RWPE1 (cell line): ENCODE data around the gene CANT1.
"Not testable (repeated sequence)": the region's sequence is repeated elsewhere in the genome, so short reads cannot be mapped to it uniquely, and the experiment has no call there.

ENCODE experiments used
- CTCF ChIA-PET: fragments of 350-600 bp; sonication (Branson Sonifier 250); formaldehyde crosslinking; extraction: SDS; loops from one replicate; lab custom pipeline; 2021; lab: Yijun Ruan, JAX
- POLR2A ChIA-PET: fragments of 400-600 bp; formaldehyde crosslinking; extraction: SDS; loops from one replicate; lab custom pipeline; 2020; ENCODE audit warnings: antibody characterized with exemption; ENCODE audit not compliant: low non-redundant PET; lab: Yijun Ruan, JAX
- DNase-seq: peaks from one replicate; pipeline ENCODE4 v3.0.0; 2012; ENCODE audit warnings: low spot score
- H3K27ac ChIP-seq: fragments of 450-650 bp; 2 replicates; pipeline ENCODE4 v1.5.1; 2017
- TF ChIP-seq, protein P1 (sequence below): fragments of 450-650 bp; conservative IDR thresholded peaks from 2 replicates; pipeline ENCODE4 v1.5.1; 2017; ENCODE audit warnings: low read depth, mild to moderate bottlenecking

The CANT1 gene

DNA sequence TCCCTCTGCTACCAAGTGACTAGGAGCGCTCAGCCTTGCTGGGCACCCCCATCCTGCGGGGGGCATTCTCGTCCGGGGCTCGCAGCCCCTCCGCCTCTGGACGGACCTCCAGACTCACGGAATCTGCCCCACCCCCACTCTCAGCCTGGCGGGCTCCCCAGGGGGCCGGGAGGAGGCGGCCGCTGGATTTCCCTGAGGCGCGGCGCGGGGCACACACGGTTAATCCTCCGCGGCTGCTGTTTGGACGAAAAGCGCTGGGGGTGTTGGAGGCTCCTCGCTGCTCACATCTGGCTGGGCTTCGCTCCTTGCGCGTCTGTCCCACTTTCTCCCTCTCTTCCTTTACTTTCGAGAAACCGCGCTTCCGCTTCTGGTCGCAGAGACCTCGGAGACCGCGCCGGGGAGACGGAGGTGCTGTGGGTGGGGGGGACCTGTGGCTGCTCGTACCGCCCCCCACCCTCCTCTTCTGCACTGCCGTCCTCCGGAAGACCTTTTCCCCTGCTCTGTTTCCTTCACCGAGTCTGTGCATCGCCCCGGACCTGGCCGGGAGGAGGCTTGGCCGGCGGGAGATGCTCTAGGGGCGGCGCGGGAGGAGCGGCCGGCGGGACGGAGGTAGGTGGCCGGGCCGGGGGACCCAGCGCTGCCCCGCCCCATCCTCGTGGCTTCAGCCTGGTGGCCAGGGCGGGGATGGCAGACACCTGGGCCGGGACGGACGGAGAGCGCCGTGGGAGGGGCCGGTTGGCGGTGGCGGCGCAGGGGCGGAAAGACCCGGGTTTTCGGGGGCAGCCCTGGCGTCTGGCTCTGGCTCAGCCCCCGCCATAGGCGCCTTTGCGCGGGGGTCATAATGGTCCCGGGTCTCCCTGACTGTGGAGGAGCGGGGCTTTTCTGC, 14.6 kb upstream of the CANT1 start, which contains the start of gene C1QTNF1:
Gene C1QTNF1 (plus strand): TSS at position 284 of the 886 bp plus-strand sequence. CDS start 19,800 bp downstream, outside the sequence.
- peak; percentile 50 for DNase-seq
- ChIA-PET CTCF (no interaction called here), POLR2A (no interaction called here)
- TF ChIP-seq, protein P1, sequence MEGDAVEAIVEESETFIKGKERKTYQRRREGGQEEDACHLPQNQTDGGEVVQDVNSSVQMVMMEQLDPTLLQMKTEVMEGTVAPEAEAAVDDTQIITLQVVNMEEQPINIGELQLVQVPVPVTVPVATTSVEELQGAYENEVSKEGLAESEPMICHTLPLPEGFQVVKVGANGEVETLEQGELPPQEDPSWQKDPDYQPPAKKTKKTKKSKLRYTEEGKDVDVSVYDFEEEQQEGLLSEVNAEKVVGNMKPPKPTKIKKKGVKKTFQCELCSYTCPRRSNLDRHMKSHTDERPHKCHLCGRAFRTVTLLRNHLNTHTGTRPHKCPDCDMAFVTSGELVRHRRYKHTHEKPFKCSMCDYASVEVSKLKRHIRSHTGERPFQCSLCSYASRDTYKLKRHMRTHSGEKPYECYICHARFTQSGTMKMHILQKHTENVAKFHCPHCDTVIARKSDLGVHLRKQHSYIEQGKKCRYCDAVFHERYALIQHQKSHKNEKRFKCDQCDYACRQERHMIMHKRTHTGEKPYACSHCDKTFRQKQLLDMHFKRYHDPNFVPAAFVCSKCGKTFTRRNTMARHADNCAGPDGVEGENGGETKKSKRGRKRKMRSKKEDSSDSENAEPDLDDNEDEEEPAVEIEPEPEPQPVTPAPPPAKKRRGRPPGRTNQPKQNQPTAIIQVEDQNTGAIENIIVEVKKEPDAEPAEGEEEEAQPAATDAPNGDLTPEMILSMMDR = peak; percentile 59
- H3K27ac ChIP-seq = peak within 1 kb of the TSS; percentile 83; the same call in 1 of the 2 replicates

DNA sequence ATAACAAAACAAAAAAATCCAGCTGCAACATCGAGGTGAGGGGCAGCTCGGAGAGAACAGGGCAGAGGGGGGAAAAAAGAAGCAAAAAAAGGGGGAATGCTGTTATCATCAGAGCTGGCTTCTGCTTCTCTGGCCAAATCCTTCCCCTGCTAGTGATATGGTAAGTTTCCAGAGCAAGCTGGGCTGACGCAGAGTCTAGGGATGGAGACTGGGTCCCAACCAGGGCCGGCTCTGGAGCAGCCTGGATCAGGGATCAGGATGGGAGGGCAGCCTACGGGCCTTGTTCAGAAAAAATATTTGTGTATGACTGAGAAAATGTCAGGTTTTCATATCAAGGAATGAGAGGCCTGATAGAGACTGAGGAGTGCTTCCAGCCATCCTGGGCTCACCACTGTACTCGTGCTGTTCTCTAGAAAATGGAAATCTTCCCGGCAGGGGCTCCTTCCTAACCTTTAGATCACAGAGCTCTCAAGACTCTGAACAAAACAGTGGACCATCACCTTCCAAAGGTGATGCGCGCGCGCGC, 13.7 kb upstream of the CANT1 start:
- CTCF ChIA-PET = interaction anchor here (0.7 kb wide), 1 partner anchor 19 kb away, joined by 3 read pairs; no protein-coding TSS in a partner anchor

DNA sequence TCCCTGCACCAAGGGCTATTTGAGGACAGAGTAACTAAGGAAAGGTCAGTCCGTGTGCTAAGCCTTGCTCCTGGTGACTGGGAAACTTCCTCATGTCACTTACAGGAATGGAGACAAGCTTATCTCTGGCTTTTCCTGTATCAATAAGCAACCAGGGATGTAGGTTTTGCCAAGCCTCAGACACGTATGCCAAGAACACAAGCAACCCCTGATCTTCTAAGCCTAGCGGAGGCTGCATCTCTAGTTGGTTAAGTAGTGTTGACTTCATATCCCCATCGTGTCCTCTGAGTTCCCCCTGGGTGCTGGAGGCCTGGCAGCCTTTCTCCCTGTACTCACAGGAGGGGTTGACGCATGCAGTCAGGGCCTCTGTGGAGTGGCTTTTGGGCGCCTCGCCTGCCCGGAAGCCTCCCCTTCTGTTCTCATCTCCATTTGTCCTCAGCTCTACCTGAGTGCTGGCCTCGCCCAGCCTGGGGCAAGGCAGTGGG, 13.0 kb upstream of the CANT1 start:
- POLR2A ChIA-PET = no interaction called here

More for the DNA sequence above, 13.7 kb upstream of the CANT1 start:
- H3K27ac ChIP-seq = no peak overlapping the region
- no peak for DNase-seq
- TF ChIP-seq, protein P1 = no peak
- POLR2A ChIA-PET = no interaction called here

DNA sequence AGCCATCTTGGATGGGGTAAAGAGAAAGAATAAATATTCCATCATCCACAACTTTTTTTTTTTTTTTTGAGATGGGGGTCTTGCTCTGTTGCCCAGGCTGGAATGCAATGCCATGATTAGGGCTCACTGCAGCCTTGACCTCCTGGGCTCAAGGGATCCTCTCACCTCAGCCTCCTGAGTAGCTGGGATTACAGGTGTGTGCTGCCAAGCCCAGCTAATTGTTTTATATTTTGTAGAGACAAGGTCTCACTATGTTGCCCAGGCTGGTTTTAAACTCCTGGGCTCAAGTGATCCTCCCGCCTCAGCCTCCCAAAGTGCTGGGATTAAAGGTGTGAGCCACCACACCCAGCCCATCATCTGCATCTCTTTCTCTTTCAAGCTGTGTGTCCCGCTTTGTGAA, 12.4 kb upstream of the CANT1 start:
- POLR2A ChIA-PET, H3K27ac ChIP-seq, DNase-seq: not testable (repeated sequence)
- CTCF ChIA-PET = interaction anchor here (0.5 to 3.1 kb wide), 6 partner anchors 13 to 160 kb away, joined by 3 to 18 read pairs (median 6); no protein-coding TSS in a partner anchor

More for the DNA sequence above, 13.0 kb upstream of the CANT1 start:
- TF ChIP-seq, protein P1 = no peak
- CTCF ChIA-PET = interaction anchor here (0.7 to 3.1 kb wide), 3 partner anchors 14 to 160 kb away, joined by 4 to 18 read pairs (median 5); no protein-coding TSS in a partner anchor
- no peak overlapping the region for H3K27ac ChIP-seq
- no peak for DNase-seq

DNA sequence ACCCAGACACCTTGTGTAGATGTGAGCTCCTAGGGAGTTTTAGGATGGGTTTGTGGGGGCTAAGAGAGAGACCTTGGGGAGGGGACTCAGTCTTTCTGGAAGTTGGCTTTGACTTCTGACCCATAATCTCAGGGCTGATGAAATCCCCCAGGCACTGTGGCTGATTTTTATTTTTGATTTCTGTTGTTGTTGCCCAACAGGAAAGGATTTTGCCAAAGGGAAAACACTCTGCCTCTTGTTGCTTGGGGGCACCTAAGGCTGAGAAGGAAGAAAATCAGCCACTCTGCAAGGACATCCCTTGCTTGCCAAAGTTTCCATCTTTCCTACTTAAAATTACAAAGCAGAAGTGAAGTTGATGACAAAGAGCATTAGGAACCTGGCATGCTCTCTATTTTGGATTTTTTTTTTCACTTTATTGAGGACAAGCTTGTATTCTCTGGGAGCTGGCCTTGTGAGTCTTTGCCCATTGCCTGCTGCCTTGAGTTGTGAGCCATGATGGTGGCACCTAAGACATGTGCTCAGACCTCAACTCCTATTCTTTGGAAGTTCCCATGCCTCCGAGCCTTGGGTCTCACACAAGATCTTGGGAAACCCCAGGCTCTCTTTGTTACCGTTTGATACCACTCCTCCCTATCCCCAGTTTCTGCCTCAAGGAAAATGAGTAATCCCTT, 11.2 kb upstream of the CANT1 start:
- DNase-seq = no peak
- TF ChIP-seq, protein P1 = no peak
- ChIA-PET CTCF (interaction anchor here (0.6 to 3.1 kb wide), 5 partner anchors 13 to 70 kb away, joined by 3 to 18 read pairs (median 5); no protein-coding TSS in a partner anchor), POLR2A (no interaction called here)
- H3K27ac ChIP-seq = no peak overlapping the region

DNA sequence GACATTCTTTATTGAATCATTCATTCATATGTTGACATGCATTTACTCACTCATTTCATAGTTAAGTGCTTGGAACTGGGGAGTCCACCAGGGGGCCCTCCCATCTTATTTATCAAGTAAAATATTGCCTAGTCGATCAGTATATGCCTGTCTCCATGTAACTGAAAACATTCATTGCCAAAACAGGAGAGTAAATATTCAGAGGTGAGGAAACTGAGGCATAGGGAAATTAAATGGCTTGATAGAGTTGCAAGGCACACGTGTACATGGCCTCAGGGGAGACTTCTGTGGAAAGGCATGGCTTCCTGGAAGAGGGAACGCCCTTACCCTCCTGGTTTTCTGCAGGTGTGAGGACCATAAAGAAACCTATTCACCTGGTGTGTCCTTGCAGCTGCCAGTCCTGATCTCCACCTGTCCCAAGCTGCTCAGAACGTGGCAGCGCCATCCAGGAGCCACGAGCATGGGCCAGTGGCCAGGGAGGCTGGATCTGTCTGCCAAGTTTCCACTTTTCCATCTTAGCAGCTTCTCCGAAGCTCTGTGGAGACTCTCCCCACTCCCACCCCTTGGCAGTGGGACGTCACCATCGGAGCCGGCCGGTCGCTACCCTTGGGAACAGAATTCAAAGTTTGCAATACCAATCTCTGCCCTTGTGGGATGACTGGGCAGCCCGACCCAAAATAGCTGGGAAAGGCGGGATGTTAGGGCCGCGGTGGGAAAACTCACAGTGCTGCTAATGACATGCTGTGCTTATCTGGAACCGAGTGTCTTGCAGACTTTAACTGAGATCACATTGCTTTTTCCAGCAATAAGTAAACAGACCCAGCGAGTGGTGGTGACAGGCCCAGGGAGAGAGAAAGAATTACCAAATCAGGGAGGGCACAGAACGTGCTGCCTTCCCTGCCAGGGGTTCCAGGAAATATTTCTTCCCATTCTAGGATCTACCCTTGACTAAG, 10.3 kb upstream of the CANT1 start:
- TF ChIP-seq, protein P1 = peak; percentile 84
- ChIA-PET CTCF (interaction anchor here (0.6 to 3.1 kb wide), 7 partner anchors 14 to 70 kb away, joined by 3 to 18 read pairs (median 5); no protein-coding TSS in a partner anchor), POLR2A (no interaction called here)
- DNase-seq = peak; percentile 68
- H3K27ac ChIP-seq = no peak overlapping the region
